IMR-90 (cell line): ENCODE measurements around the gene DNAJC22.

Source experiments
- POLR2A ChIP-seq: IDR thresholded peaks from 2 replicates; pipeline ENCODE4 v1.6.1; 2012; ENCODE audit warnings: mild to moderate bottlenecking, low read depth, low read length
- TF ChIP-seq, protein P1 (sequence below): conservative IDR thresholded peaks from 2 replicates; pipeline ENCODE4 v1.5.1; 2012; ENCODE audit warnings: mild to moderate bottlenecking, low read depth, low read length, improper control_type of control experiment
- TF ChIP-seq, protein P2 (sequence below): fragments of 150-350 bp; IDR thresholded peaks from 2 replicates; pipeline ENCODE4 v1.6.1; 2017; ENCODE audit warnings: mild to moderate bottlenecking, antibody characterized with exemption, low read length, low read depth

DNA sequence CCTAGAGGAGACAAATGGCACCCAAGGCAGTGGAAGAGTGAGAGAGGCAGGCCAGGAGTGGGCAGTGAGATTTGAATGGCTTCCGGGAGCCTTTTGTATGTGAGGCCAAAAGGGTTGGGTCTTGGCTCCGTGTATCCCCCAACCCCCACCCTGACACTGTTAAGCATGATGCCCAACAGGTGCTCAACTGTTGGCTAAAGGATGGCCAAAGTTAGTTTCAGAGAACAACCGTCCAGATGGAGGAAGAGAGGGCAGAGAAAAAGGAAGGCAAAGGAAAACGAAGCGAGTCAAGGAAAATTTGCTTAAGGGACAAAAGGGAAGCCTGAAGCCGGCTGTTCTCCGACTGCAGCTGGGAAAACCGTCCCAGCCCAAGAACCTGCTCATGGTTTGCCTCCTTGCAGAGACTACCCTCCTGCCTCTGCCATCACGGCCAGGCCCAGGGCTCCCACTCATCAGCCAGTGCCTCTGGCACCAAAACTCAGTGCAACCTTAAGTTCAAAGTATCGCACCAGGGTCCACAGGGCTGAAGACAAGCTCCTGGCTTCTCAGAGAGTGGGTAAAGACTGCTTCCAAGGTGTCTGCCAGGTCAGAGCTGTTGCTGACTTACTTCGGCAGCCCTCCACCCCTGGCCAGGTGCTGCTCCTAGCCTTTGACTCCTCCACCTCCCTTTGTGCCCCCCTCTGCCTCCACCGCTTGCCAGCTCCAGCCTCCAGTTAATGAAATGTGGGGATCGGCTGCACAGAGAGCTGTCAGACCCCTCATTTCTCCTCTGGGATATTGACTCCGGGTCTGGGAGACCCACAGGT lies 5.5 kb upstream of the DNAJC22 start:
- TF ChIP-seq, protein P1, sequence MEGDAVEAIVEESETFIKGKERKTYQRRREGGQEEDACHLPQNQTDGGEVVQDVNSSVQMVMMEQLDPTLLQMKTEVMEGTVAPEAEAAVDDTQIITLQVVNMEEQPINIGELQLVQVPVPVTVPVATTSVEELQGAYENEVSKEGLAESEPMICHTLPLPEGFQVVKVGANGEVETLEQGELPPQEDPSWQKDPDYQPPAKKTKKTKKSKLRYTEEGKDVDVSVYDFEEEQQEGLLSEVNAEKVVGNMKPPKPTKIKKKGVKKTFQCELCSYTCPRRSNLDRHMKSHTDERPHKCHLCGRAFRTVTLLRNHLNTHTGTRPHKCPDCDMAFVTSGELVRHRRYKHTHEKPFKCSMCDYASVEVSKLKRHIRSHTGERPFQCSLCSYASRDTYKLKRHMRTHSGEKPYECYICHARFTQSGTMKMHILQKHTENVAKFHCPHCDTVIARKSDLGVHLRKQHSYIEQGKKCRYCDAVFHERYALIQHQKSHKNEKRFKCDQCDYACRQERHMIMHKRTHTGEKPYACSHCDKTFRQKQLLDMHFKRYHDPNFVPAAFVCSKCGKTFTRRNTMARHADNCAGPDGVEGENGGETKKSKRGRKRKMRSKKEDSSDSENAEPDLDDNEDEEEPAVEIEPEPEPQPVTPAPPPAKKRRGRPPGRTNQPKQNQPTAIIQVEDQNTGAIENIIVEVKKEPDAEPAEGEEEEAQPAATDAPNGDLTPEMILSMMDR, result no peak
- no peak for TF ChIP-seq POLR2A
- TF ChIP-seq, protein P2, sequence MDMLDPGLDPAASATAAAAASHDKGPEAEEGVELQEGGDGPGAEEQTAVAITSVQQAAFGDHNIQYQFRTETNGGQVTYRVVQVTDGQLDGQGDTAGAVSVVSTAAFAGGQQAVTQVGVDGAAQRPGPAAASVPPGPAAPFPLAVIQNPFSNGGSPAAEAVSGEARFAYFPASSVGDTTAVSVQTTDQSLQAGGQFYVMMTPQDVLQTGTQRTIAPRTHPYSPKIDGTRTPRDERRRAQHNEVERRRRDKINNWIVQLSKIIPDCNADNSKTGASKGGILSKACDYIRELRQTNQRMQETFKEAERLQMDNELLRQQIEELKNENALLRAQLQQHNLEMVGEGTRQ, result no peak
